ENCODE data around the gene HOXB9.

Gene HOXB9

GRCh38 chr17:48609759-48610281 lies 16.3 kb downstream of the HOXB9 start:
- DNase-seq = no peak

- DNase-seq = no peak
Measured at GRCh38 chr17:48609033-48609432, 17.1 kb downstream of the HOXB9 start.

GRCh38 chr17:48608494-48608834 lies 17.7 kb downstream of the HOXB9 start:
- no peak for DNase-seq

GRCh38 chr17:48606892-48607614 lies 19.1 kb downstream of the HOXB9 start:
- no peak for DNase-seq

- no peak for DNase-seq
Measured at GRCh38 chr17:48605991-48606891, 19.9 kb downstream of the HOXB9 start.

GRCh38 chr17:48605409-48605919 lies 20.7 kb downstream of the HOXB9 start:
- no peak for DNase-seq

- no peak for DNase-seq
Measured at GRCh38 chr17:48604770-48605329, 21.3 kb downstream of the HOXB9 start, which contains the start of gene HOXB6. Gene HOXB6 (minus strand): TSS chr17:48604986. CDS start chr17:48598150, 6,836 bp downstream.

GRCh38 chr17:48603959-48604769 lies 22.0 kb downstream of the HOXB9 start:
- no peak for DNase-seq

- no peak for DNase-seq
Measured at GRCh38 chr17:48601539-48602425, 24.4 kb downstream of the HOXB9 start.

- no peak for DNase-seq
Measured at GRCh38 chr17:48601207-48601538, 25.0 kb downstream of the HOXB9 start.

- no peak for DNase-seq
Measured at GRCh38 chr17:48600244-48601098, 25.7 kb downstream of the HOXB9 start.

GRCh38 chr17:48599354-48599753 lies 26.8 kb downstream of the HOXB9 start:
- no peak for DNase-seq

GRCh38 chr17:48598736-48599135 lies 27.4 kb downstream of the HOXB9 start:
- no peak for DNase-seq

- no peak for DNase-seq
Measured at GRCh38 chr17:48597778-48598631, 28.2 kb downstream of the HOXB9 start.

- no peak for DNase-seq
Measured at GRCh38 chr17:48597528-48597777, 28.7 kb downstream of the HOXB9 start.

- peak in 1 of 2 experiments; percentile 90 for DNase-seq
Measured at GRCh38 chr17:48596735-48597527, 29.2 kb downstream of the HOXB9 start.

- DNase-seq = no peak
Measured at GRCh38 chr17:48596000-48596734, 30.0 kb downstream of the HOXB9 start.
